ENCODE results near the gene ANKRD10.

Gene ANKRD10

DNA sequence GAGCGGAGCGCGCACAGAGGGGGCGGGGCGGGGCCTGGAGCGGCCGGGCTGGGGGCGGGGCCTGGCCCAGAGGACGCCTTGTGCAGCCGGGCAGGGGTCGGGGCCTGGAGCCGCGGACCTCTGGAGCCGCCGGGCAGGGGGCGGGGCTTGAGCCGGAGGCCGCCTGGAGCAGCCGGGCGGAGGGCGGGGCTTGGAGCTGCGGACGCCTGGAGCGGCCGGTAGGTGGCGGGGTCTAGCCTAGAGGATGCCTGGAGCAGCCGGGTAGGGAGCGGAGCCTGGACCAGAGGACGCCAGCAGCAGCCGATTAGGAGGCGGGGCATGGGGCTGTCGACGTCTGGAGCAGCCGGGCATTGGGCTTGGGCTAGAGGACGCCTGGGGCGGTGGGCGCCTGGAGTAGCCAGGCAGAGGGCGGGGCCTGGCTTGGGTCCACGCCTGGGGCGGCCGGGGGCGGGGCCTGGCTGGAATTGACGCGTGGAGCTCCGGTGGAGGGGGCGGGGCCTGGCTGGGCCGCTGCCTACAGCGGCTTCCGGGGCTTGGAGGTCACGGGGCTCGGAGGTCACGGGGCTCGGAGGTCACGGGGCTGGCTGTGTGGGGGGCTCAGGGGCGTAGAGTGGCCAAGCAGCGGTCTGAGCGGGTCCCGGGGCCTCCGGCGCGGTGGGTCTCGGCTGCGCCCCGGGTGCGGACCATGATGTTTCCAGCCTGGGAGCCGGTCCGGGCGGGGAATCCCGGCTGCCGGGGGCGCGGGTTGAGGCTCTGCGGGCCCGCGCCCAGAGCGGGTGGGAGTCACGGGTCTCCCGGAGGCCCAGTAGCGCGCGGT is at the start of gene ANKRD10:
Gene ANKRD10 (minus strand): TSS at position 13 of the 817 bp plus-strand sequence. CDS start 135 bp downstream, outside the sequence.
- peak; percentile 99 for DNase-seq (ENCODE audit: low spot score)

DNA sequence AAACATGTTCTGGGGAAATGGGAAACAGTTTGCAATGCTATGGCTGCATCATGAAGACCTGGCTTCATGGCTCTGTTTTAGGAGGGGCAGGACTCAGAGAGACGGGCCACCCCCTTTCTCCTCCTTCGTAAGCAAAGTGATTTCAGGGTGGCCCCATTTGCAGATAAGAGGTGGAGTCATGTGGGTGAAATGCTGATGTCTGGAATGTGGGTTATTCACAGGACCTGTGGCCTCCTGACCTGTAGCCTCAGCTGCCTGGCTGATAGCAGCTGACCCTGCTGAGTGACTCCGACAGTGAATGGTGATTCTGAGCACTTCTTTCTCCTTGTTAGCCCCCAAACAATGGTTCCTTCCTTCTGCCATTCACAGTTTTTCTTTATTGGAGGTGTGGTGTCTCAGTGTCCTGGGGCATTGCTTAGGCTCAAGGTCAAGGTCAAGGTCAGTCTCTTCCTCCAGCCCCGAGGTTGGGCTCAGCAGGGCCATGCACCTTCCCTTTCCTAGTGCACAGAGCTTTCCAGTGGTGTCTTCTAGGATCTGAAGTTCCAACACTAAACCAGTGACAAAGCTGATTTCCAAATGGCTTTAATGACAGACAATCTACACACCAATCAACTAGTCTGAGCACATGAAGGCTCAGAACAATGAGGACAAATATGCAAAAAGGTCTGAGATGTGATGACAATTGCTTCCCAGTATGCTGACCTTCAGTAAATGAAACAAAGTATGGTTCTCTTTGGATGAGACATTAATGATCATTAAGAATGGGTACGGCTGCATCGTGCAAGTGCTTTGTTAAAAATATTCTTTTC is 49.6 kb upstream of the ANKRD10 start:
- DNase-seq (ENCODE audit: low spot score) = no peak
- TF ChIP-seq, protein P1, sequence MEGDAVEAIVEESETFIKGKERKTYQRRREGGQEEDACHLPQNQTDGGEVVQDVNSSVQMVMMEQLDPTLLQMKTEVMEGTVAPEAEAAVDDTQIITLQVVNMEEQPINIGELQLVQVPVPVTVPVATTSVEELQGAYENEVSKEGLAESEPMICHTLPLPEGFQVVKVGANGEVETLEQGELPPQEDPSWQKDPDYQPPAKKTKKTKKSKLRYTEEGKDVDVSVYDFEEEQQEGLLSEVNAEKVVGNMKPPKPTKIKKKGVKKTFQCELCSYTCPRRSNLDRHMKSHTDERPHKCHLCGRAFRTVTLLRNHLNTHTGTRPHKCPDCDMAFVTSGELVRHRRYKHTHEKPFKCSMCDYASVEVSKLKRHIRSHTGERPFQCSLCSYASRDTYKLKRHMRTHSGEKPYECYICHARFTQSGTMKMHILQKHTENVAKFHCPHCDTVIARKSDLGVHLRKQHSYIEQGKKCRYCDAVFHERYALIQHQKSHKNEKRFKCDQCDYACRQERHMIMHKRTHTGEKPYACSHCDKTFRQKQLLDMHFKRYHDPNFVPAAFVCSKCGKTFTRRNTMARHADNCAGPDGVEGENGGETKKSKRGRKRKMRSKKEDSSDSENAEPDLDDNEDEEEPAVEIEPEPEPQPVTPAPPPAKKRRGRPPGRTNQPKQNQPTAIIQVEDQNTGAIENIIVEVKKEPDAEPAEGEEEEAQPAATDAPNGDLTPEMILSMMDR (IDR thresholded peaks at IDR 0.05; ENCODE audit: extremely low read depth, missing control alignments) = no peak

More for the DNA sequence above, at the start of gene ANKRD10:
- TF ChIP-seq, protein P1 (IDR thresholded peaks at IDR 0.05; ENCODE audit: extremely low read depth, missing control alignments) = peak; percentile 70

DNA sequence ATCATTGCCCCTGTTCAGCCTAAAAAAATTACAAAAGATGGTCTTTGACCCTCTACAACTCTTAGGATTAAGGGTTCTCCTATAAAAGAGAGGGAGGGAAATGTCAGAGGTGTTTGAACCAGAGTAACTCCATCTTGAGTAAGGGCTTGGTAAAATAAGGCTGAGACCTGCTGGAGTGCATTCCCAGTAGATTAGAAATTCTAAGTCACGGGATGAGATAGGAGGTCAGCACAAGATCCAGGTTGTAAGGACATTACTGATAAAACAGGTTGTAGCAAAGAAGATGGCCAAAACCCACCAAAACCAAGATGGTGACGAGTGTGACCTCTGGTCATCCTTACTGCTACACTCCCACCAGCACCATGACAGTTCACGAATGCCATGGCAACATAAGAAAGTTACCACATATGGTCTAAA is 48.7 kb upstream of the ANKRD10 start:
- TF ChIP-seq, protein P1 (IDR thresholded peaks at IDR 0.05; ENCODE audit: extremely low read depth, missing control alignments) = no peak
- DNase-seq (ENCODE audit: low spot score) = no peak

DNA sequence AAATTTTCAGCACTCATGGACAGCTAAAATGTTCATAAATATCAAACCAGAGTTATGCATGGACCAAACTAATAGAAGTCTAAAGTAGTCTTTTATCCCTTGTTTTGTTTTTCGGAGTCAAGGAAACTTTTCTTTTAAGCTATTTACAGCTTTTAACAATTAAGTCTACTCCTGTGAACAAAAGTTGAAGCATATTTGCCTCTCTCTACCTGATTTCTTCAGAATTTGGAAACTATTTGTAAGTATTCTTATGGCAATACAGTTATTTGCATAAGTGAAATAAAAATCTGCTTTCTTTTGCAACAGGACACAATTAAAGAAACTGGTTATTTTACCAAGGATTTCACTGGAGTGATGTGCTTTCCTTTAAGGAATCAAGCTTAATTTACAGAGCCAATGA is 47.1 kb upstream of the ANKRD10 start:
- TF ChIP-seq, protein P1 (IDR thresholded peaks at IDR 0.05; ENCODE audit: extremely low read depth, missing control alignments) = no peak
- no peak for DNase-seq (ENCODE audit: low spot score)

DNA sequence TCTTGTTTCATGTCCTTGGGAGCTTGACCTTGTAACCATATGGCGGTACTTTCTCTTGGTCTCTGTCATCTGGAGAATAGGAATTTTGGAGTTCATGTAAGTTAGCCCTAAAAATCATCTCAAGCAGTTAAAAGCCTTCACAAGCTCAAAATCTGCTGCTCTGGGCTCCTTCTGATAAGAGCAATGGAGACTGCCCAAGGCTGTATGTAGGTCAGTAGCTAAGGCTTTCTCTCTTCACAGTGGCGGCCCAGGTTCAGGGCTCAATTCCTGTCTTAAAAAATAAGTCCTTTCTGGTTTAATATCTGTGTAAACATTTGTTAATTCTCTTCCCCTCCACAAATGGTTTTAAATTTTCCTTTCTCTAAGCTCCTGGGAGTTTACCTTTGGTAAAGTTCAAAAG is 45.3 kb upstream of the ANKRD10 start:
- DNase-seq (ENCODE audit: low spot score) = no peak
- TF ChIP-seq, protein P1 (IDR thresholded peaks at IDR 0.05; ENCODE audit: extremely low read depth, missing control alignments) = no peak

DNA sequence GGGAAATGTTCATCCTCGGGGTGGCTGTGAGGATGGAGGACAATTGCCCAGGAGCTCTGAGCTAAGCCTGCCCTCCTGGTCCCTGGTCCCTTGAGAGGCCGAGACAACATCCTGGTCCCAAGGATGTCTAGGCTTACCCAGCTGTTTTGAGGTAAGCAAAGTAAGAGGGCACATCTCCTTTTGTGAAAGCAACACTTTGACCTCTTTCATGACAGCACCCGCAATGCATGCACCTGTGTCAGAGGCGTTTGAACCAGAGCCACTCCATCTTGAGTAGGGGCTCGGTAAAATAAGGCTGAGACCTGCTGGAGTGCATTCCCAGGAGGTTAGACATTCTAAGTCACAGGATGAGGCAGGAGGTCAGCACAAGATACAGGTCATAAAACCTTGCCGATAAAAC is 43.1 kb upstream of the ANKRD10 start:
- TF ChIP-seq, protein P1 (IDR thresholded peaks at IDR 0.05; ENCODE audit: extremely low read depth, missing control alignments) = no peak
- DNase-seq (ENCODE audit: low spot score) = no peak
